ENCODE results near the gene PROSER2. TPM values are rescaled to one million over a fixed set of nuclear protein-coding genes. Genes with fewer than 3 reads are reported as not detected.

PROSER2 gene
- polyA plus RNA-seq, 2 of the 4 experiments (the other 2 are of a cell fraction): 10.1 to 14.4 TPM

DNA sequence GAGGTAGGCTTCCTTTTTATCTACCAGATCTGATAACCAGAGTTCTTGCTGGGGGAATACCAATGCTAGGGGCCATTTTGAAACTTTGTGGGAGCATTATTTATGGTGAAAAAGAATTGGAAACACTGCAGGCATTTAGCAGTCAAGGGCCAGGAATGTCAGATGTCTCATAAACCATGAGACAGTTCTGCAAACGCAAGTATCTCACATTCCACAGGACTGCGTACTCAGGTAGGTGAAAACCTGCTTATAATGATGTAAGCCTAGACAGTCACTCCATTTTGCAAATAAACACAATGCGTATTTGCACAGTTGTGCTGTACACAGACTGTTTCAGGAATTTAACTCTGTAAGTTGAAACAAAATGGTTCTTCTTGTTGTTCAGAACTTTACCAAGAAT, 47.1 kb upstream of the PROSER2 start:
- peak in 1 of 2 experiments; percentile 44 for DNase-seq (ENCODE audit: low read depth in 1 of 2, low spot score in 1 of 2)
- Histone ChIP-seq H3K27ac (no peak overlapping the region), H3K9me3 (no peaks in the 10 kb centered on the region), H3K4me1 (peaks cover 8% of the 10 kb centered on the region; the same call in 1 of the 3 replicates), H3K4me3 (no peak overlapping the region), H3K4me2 (peak overlapping the region; percentile 12; the same call in 1 of the 3 replicates)
- 24% methylated on average over 3 of the region's 3 CpGs for WGBS (ENCODE audit: missing lambda C conversion rate)
- no peak for TF ChIP-seq SREBF2 (IDR thresholded peaks at IDR 0.05)
- TF ChIP-seq FOSL2 (IDR thresholded peaks at IDR 0.05): no peak
- peak; percentile 16; the same call in 1 of the 2 replicates for TF ChIP-seq FOSL2 (CRISPR knock-in tag; IDR thresholded peaks at IDR 0.05)
- FAIRE-seq: no peak
- peak; percentile 58 to 60; a peak in 3 of 6 replicates for ATAC-seq
- ChIA-PET POLR2A (no interaction called here), CTCF (interaction anchor here (1.2 kb wide), 1 partner anchor 210 kb away, joined by 3 read pairs; no protein-coding TSS in a partner anchor)

DNA sequence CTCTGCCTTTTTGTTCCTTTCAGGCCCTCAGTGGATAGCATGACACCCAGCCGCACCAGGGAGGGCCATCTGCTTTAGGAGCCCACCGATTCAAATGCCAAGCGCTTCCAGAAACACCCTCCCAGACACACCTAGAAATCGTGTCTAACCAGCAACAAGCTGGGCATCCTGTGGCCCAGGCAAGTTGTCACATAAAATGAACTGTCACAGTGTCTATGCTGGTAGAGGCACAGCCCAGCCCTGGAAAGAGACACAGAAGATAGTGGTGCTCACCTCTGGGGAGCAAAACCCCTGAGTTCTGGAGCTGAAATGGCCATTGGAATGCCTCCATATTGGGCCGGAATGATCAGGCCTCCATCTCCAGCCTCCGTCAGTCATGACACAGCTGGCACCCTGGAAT, 42.0 kb upstream of the PROSER2 start:
- ChIA-PET POLR2A (no interaction called here), CTCF (interaction anchor here (1.3 to 6.8 kb wide), 6 partner anchors 8 to 266 kb away, joined by 4 to 79 read pairs (median 22); no protein-coding TSS in a partner anchor)
- H3K4me3 ChIP-seq: no peak overlapping the region
- H3K9me3 ChIP-seq: no peaks in the 10 kb centered on the region
- ATAC-seq (no peak), FAIRE-seq (no peak), DNase-seq (ENCODE audit: low read depth in 1 of 2, low spot score in 1 of 2) (no peak)
- 81% methylated on average over 3 of the region's 6 CpGs for WGBS (ENCODE audit: missing lambda C conversion rate)
- TF ChIP-seq RNF2 (IDR thresholded peaks at IDR 0.05; ENCODE audit: borderline replicate concordance, low read depth): no peak
- TF ChIP-seq FOSL2 (IDR thresholded peaks at IDR 0.05): no peak
- TF ChIP-seq FOSL2 (CRISPR knock-in tag; IDR thresholded peaks at IDR 0.05): no peak
- TF ChIP-seq POLR2AphosphoS2 (conservative IDR thresholded peaks at IDR 0.05; ENCODE audit: low read length): no peak
- TF ChIP-seq FOXS1 (CRISPR knock-in tag; IDR thresholded peaks at IDR 0.05): no peak
- TF ChIP-seq, protein P1, sequence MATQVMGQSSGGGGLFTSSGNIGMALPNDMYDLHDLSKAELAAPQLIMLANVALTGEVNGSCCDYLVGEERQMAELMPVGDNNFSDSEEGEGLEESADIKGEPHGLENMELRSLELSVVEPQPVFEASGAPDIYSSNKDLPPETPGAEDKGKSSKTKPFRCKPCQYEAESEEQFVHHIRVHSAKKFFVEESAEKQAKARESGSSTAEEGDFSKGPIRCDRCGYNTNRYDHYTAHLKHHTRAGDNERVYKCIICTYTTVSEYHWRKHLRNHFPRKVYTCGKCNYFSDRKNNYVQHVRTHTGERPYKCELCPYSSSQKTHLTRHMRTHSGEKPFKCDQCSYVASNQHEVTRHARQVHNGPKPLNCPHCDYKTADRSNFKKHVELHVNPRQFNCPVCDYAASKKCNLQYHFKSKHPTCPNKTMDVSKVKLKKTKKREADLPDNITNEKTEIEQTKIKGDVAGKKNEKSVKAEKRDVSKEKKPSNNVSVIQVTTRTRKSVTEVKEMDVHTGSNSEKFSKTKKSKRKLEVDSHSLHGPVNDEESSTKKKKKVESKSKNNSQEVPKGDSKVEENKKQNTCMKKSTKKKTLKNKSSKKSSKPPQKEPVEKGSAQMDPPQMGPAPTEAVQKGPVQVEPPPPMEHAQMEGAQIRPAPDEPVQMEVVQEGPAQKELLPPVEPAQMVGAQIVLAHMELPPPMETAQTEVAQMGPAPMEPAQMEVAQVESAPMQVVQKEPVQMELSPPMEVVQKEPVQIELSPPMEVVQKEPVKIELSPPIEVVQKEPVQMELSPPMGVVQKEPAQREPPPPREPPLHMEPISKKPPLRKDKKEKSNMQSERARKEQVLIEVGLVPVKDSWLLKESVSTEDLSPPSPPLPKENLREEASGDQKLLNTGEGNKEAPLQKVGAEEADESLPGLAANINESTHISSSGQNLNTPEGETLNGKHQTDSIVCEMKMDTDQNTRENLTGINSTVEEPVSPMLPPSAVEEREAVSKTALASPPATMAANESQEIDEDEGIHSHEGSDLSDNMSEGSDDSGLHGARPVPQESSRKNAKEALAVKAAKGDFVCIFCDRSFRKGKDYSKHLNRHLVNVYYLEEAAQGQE (IDR thresholded peaks at IDR 0.05): no peak
- TF ChIP-seq, protein P2, sequence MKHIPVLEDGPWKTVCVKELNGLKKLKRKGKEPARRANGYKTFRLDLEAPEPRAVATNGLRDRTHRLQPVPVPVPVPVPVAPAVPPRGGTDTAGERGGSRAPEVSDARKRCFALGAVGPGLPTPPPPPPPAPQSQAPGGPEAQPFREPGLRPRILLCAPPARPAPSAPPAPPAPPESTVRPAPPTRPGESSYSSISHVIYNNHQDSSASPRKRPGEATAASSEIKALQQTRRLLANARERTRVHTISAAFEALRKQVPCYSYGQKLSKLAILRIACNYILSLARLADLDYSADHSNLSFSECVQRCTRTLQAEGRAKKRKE (CRISPR knock-in tag; IDR thresholded peaks at IDR 0.05; ENCODE audit: low read depth): no peak
- no peak for TF ChIP-seq NFE2L2 (conservative IDR thresholded peaks at IDR 0.05; ENCODE audit: low read length)
- no peak for TF ChIP-seq CHD4 (IDR thresholded peaks at IDR 0.05; ENCODE audit: borderline replicate concordance)
- no peak for TF ChIP-seq KDM1A (IDR thresholded peaks at IDR 0.05; ENCODE audit: low read depth)
- TF ChIP-seq TFCP2L1 (CRISPR knock-in tag; IDR thresholded peaks at IDR 0.05): no peak
- no peak for TF ChIP-seq NR3C1 (IDR thresholded peaks at IDR 0.05)
- TF ChIP-seq RFX5 (IDR thresholded peaks at IDR 0.05): no peak
- no peak for TF ChIP-seq JUNB (IDR thresholded peaks at IDR 0.05)
- TF ChIP-seq, protein P3, sequence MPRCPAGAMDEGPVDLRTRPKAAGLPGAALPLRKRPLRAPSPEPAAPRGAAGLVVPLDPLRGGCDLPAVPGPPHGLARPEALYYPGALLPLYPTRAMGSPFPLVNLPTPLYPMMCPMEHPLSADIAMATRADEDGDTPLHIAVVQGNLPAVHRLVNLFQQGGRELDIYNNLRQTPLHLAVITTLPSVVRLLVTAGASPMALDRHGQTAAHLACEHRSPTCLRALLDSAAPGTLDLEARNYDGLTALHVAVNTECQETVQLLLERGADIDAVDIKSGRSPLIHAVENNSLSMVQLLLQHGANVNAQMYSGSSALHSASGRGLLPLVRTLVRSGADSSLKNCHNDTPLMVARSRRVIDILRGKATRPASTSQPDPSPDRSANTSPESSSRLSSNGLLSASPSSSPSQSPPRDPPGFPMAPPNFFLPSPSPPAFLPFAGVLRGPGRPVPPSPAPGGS (IDR thresholded peaks at IDR 0.05): no peak
- no peak for TF ChIP-seq KDM5A (IDR thresholded peaks at IDR 0.05)
- TF ChIP-seq HOXB5 (CRISPR knock-in tag; IDR thresholded peaks at IDR 0.05): no peak
- no peak for TF ChIP-seq HOXB13 (CRISPR knock-in tag; IDR thresholded peaks at IDR 0.05; ENCODE audit: low read depth)
- no peak for TF ChIP-seq CHD2 (IDR thresholded peaks at IDR 0.05; ENCODE audit: low read length, partially characterized antibody)
- peaks cover 2% of the 10 kb centered on the region; the same call in 1 of the 3 replicates for H3K4me1 ChIP-seq
- H3K27ac ChIP-seq: no peak overlapping the region
- H3K4me2 ChIP-seq: no peak overlapping the region

All from A549 (cell line).